OCI-LY1 (cell line): ENCODE measurements around the gene SLC16A14.

Source experiments
- H2AFZ ChIP-seq: fragments of 200-600 bp; sonication (generic), shearing (Covaris generic); 2 replicates; pipeline ENCODE4 v1.6.0; 2014; ENCODE audit warnings: antibody characterized with exemption, mild to moderate bottlenecking, low read length
- H3F3A ChIP-seq: fragments of 200-600 bp; sonication (generic), shearing (Covaris generic); 2 replicates; pipeline ENCODE4 v1.6.0; 2014; ENCODE audit warnings: mild to moderate bottlenecking, antibody characterized with exemption, low read length, moderate library complexity; ENCODE audit not compliant: insufficient read depth
- H3K27ac ChIP-seq: fragments of 200-600 bp; sonication (generic); 2 replicates; pipeline ENCODE4 v1.5.1; 2014; ENCODE audit warnings: low read length, mixed run types, mild to moderate bottlenecking, low read depth; ENCODE audit not compliant: poor library complexity, severe bottlenecking
- H3K27me3 ChIP-seq: fragments of 200-600 bp; sonication (generic); 2 replicates; pipeline ENCODE4 v1.6.0; 2014; ENCODE audit warnings: antibody characterized with exemption, mild to moderate bottlenecking, low read length, moderate library complexity; ENCODE audit not compliant: insufficient read depth
- H3K36me3 ChIP-seq: fragments of 200-600 bp; sonication (generic); 2 replicates; pipeline ENCODE4 v1.6.1; 2014; ENCODE audit warnings: mild to moderate bottlenecking, antibody characterized with exemption, low read length, moderate library complexity, mixed read lengths; ENCODE audit not compliant: insufficient read depth
- H3K4me1 ChIP-seq: fragments of 200-600 bp; sonication (generic); 2 replicates; pipeline ENCODE4 v1.5.1; 2014; ENCODE audit warnings: mild to moderate bottlenecking, low read length, moderate library complexity; ENCODE audit not compliant: insufficient read depth, severe bottlenecking
- H3K4me2 ChIP-seq: fragments of 200-600 bp; sonication (generic), shearing (Covaris generic); 2 replicates; pipeline ENCODE4 v1.6.1; 2014; ENCODE audit warnings: low read length
- H3K4me3 ChIP-seq: fragments of 200-600 bp; sonication (generic); 2 replicates; pipeline ENCODE4 v1.5.1; 2014; ENCODE audit warnings: low read length, low read depth, mild to moderate bottlenecking, mixed read lengths; ENCODE audit not compliant: poor library complexity, severe bottlenecking
- H3K79me2 ChIP-seq: fragments of 200-600 bp; shearing (Covaris generic); 2 replicates; pipeline ENCODE4 v1.6.1; 2016; ENCODE audit warnings: mixed run types, low read length, mixed read lengths; ENCODE audit not compliant: insufficient read depth
- H3K9ac ChIP-seq: fragments of 200-600 bp; sonication (generic), shearing (Covaris generic); 2 replicates; pipeline ENCODE4 v1.6.1; 2014; ENCODE audit warnings: mild to moderate bottlenecking, low read length, mixed read lengths
- H3K9me2 ChIP-seq: fragments of 200-600 bp; sonication (generic), shearing (Covaris generic); 2 replicates; pipeline ENCODE4 v1.6.1; 2014; ENCODE audit warnings: low read depth, mild to moderate bottlenecking, low read length, mixed read lengths
- H3K9me3 ChIP-seq: fragments of 200-600 bp; shearing (Covaris generic); 2 replicates; pipeline ENCODE4 v1.6.1; 2014; ENCODE audit warnings: low read length, mixed read lengths
- H4K20me1 ChIP-seq: fragments of 200-600 bp; sonication (generic), shearing (Covaris generic); 2 replicates; pipeline ENCODE4 v1.6.0; 2016; ENCODE audit warnings: mild to moderate bottlenecking, low read length; ENCODE audit not compliant: insufficient read depth
- CTCF ChIP-seq: fragments of 200-600 bp; sonication (generic), shearing (Covaris generic); IDR thresholded peaks from 2 replicates; pipeline ENCODE4 v1.5.1; 2017; ENCODE audit warnings: mild to moderate bottlenecking, antibody characterized with exemption, low read length, moderate library complexity, mixed read lengths
- EZH2 ChIP-seq: fragments of 200-600 bp; sonication (generic), shearing (Covaris generic); IDR thresholded peaks from 2 replicates; pipeline ENCODE4 v1.8.0; 2017; ENCODE audit warnings: borderline replicate concordance, mixed run types, mild to moderate bottlenecking, antibody characterized with exemption, low read length, moderate library complexity, mixed read lengths

SLC16A14 gene

GRCh38 chr2:230075988-230076631 is 7.4 kb upstream of the SLC16A14 start:
- H3K9me2 ChIP-seq: no peaks in the 10 kb centered on the region
- no peak for TF ChIP-seq EZH2
- no peak for TF ChIP-seq CTCF
- H3K36me3 ChIP-seq: no peaks in the 10 kb centered on the region
- no peak overlapping the region for H3K27ac ChIP-seq
- H3K79me2 ChIP-seq: no peaks in the 10 kb centered on the region
- H2AFZ ChIP-seq: no peak overlapping the region
- H3K4me2 ChIP-seq: no peak overlapping the region
- H3K9ac ChIP-seq: no peak overlapping the region
- H4K20me1 ChIP-seq: no peaks in the 10 kb centered on the region
- H3K27me3 ChIP-seq: no peaks in the 10 kb centered on the region; the same call in 1 of the 2 replicates
- H3K4me1 ChIP-seq: no peaks in the 10 kb centered on the region
- no peaks in the 10 kb centered on the region for H3F3A ChIP-seq
- no peaks in the 10 kb centered on the region for H3K9me3 ChIP-seq
- no peak overlapping the region for H3K4me3 ChIP-seq

GRCh38 chr2:230071421-230071820 is 2.7 kb upstream of the SLC16A14 start:
- Histone ChIP-seq H3K4me3 (no peak overlapping the region), H3K36me3 (no peaks in the 10 kb centered on the region), H3F3A (no peaks in the 10 kb centered on the region), H3K4me1 (peaks cover 16% of the 10 kb centered on the region), H3K27me3 (no peaks in the 10 kb centered on the region), H3K9ac (no peak overlapping the region), H3K9me2 (no peaks in the 10 kb centered on the region), H3K9me3 (no peaks in the 10 kb centered on the region), H3K27ac (no peak overlapping the region), H3K79me2 (no peaks in the 10 kb centered on the region), H4K20me1 (no peaks in the 10 kb centered on the region), H3K4me2 (no peak overlapping the region), H2AFZ (no peak overlapping the region)
- TF ChIP-seq CTCF: no peak
- no peak for TF ChIP-seq EZH2

GRCh38 chr2:230069402-230069801 is 678 bp upstream of the SLC16A14 start:
- Histone ChIP-seq H3F3A (no peaks in the 10 kb centered on the region), H3K9ac (no peak overlapping the region), H3K27ac (no peak overlapping the region), H3K36me3 (no peaks in the 10 kb centered on the region), H3K27me3 (no peaks in the 10 kb centered on the region), H3K9me3 (no peaks in the 10 kb centered on the region), H3K4me3 (no peak overlapping the region), H3K79me2 (no peaks in the 10 kb centered on the region), H3K9me2 (no peaks in the 10 kb centered on the region), H3K4me1 (peaks cover 16% of the 10 kb centered on the region), H4K20me1 (no peaks in the 10 kb centered on the region), H2AFZ (no peak overlapping the region), H3K4me2 (no peak overlapping the region)
- TF ChIP-seq EZH2 (no peak), CTCF (no peak)
